Nephron progenitor cell (in vitro differentiated cells): ENCODE measurements around the gene ENTHD1.

Experiments used
- DNase-seq: peaks from one replicate; pipeline ENCODE4 v3.0.0; 2021
- H3K27ac Mint-ChIP-seq: 2 replicates; pipeline ENCODE4 v1.8.0; 2021; ENCODE audit warnings: mild to moderate bottlenecking, moderate library complexity, mixed read lengths
- H3K27me3 Mint-ChIP-seq: 2 replicates; pipeline ENCODE4 v1.8.0; 2021; ENCODE audit warnings: mild to moderate bottlenecking, low read depth, mixed read lengths; ENCODE audit not compliant: poor library complexity
- H3K36me3 Mint-ChIP-seq: 2 replicates; pipeline ENCODE4 v1.8.0; 2021; ENCODE audit warnings: low read depth, mixed read lengths
- H3K4me1 Mint-ChIP-seq: 2 replicates; pipeline ENCODE4 v1.8.0; 2021; ENCODE audit warnings: mixed read lengths
- H3K4me3 Mint-ChIP-seq: 2 replicates; pipeline ENCODE4 v1.8.0; 2021; ENCODE audit warnings: mild to moderate bottlenecking, moderate library complexity, mixed read lengths
- H3K9me3 Mint-ChIP-seq: 2 replicates; pipeline ENCODE4 v1.8.0; 2021; ENCODE audit warnings: mild to moderate bottlenecking, moderate library complexity, mixed read lengths
- TF ChIP-seq, protein P1 (sequence below): fragments of 200-600 bp; sonication (generic); IDR thresholded peaks from 2 replicates; pipeline ENCODE4 v1.5.0; 2021; ENCODE audit warnings: antibody characterized with exemption

The ENTHD1 gene

DNA sequence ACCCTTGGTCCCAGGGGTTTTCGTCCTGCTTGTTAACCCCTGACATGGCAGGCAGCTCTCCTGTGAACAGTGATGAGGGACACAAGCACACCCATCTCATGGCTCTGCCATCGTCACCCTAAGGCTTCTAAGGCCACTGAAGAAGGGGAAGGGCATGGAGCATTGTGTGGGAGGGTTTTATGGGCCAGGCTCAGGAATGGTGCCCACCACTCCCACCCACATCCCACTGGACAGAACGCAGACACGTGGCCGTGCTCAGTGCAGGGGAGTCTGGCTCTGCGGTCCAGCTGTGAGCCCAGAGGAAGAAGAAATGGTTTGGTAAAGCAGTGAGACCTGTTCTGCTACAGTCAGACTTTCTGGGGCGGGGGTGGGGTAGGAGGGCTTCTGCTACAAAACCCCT lies 193.0 kb downstream of the ENTHD1 start:
- Mint-ChIP-seq H3K27ac (no peak overlapping the region), H3K27me3 (peaks cover 8% of the 10 kb centered on the region), H3K36me3 (no peaks in the 10 kb centered on the region), H3K9me3 (no peaks in the 10 kb centered on the region), H3K4me1 (peaks cover 86% of the 10 kb centered on the region), H3K4me3 (no peak overlapping the region)
- no peak for DNase-seq
- TF ChIP-seq, protein P1, sequence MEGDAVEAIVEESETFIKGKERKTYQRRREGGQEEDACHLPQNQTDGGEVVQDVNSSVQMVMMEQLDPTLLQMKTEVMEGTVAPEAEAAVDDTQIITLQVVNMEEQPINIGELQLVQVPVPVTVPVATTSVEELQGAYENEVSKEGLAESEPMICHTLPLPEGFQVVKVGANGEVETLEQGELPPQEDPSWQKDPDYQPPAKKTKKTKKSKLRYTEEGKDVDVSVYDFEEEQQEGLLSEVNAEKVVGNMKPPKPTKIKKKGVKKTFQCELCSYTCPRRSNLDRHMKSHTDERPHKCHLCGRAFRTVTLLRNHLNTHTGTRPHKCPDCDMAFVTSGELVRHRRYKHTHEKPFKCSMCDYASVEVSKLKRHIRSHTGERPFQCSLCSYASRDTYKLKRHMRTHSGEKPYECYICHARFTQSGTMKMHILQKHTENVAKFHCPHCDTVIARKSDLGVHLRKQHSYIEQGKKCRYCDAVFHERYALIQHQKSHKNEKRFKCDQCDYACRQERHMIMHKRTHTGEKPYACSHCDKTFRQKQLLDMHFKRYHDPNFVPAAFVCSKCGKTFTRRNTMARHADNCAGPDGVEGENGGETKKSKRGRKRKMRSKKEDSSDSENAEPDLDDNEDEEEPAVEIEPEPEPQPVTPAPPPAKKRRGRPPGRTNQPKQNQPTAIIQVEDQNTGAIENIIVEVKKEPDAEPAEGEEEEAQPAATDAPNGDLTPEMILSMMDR, result no peak

DNA sequence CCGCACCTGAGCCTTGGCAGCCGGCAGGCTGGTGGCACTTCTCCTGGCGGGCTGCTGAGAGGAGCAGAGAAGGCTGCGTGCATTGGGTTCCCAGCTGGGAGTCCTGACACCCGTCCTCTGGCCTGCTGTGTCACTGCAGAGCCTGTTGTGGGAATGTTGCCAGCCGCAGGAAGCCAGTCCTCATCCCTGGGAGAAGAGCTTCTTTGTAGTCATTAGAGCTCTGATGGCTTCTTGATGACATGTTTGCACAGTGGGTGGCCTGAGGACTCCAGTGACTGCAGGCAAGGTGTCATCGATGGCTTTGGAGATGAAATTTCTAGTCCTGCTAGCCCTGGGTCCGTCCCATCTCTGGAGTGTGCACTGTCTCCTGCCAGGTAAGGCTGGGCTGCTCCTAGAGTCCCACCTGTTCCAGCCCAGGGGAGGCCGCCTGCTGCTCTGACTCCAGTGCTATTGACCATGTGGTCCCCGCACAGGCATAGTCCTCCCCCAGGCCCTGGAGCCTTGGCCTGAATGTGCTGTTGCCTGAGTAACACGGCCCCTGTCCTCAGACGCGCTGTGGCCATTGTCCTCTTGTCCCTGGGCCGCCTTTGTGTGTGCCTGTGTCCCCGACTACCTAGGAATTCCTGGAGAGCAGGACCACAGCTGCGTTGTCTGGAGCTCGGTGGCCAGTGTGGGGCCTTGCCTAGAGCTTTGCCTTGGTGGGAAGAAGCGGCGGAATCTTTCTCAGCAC lies 193.8 kb downstream of the ENTHD1 start:
- no peak overlapping the region for H3K4me3 Mint-ChIP-seq
- peaks cover 8% of the 10 kb centered on the region for H3K27me3 Mint-ChIP-seq
- H3K36me3 Mint-ChIP-seq, result no peaks in the 10 kb centered on the region
- TF ChIP-seq, protein P1, result no peak
- H3K4me1 Mint-ChIP-seq, result peaks cover 84% of the 10 kb centered on the region
- no peaks in the 10 kb centered on the region for H3K9me3 Mint-ChIP-seq
- H3K27ac Mint-ChIP-seq, result no peak overlapping the region
- no peak for DNase-seq

DNA sequence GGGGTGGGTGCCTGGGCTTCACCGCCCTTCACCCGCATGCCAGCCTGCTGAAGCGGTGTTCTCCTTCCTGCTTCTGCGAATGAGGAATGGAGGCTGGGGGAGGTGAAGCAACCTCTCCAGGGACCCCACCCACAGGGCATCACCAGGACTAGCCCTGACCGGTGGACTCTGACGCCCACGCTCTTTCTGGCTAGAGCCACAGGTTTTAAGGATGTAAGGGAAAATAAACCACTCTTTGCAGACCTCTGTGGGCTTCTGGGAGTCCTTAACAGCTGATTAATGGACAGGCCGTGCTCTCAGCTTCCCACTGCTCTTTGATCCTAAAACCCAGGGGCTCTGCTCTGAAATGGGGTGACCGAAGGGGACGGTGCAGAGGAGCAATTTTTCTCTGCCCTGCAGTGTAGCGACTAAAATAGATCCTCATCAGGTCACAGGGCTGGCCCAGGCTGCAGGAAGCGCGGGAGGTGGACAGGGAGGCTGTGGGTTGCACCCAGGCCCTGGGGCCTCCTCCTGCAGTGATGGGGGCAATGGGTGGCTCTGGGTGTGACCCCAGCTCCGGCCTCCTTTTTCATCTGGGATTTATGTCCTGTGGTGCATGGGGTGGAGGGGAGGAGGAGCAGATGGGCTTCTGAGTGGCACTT lies 195.7 kb downstream of the ENTHD1 start:
- TF ChIP-seq, protein P1, result no peak
- peaks cover 12% of the 10 kb centered on the region for H3K27me3 Mint-ChIP-seq
- H3K36me3 Mint-ChIP-seq, result no peaks in the 10 kb centered on the region
- H3K27ac Mint-ChIP-seq, result no peak overlapping the region
- no peaks in the 10 kb centered on the region for H3K9me3 Mint-ChIP-seq
- DNase-seq, result no peak
- peaks cover 86% of the 10 kb centered on the region for H3K4me1 Mint-ChIP-seq
- H3K4me3 Mint-ChIP-seq, result no peak overlapping the region

DNA sequence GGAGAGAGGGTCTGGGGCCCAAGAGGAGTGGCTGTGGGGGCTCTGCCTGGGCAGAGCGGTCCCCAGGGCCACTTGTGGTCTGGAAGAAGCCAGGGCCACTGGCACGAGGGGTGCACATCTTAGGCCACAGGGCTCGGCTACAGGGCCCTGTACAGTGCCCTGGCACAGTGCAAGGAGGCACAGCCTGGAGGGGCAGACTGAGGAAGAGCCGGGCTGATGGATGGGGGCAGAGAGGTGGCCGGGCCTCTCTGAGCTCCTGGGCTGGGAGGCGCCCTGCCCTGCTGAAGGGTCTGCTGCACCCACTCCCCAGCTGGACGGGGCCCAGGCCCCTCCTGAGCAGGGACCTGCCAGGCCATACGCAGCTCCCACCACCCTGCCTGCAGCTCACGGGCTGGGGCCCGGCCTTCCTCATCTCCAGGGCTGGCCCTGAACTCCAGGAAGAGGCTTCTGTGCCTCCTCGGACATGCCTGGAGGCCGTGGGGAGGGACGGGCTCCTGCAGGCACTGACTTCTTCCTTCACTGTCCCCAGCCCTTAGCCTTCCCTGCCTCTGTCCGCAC lies 199.5 kb downstream of the ENTHD1 start:
- no peak for DNase-seq
- no peak overlapping the region for H3K27ac Mint-ChIP-seq
- H3K9me3 Mint-ChIP-seq, result no peaks in the 10 kb centered on the region
- TF ChIP-seq, protein P1, result no peak
- H3K27me3 Mint-ChIP-seq, result peaks cover 7% of the 10 kb centered on the region
- H3K4me1 Mint-ChIP-seq, result peaks cover 85% of the 10 kb centered on the region
- H3K36me3 Mint-ChIP-seq, result no peaks in the 10 kb centered on the region
- H3K4me3 Mint-ChIP-seq, result no peak overlapping the region
